GM23338 (cell line): ENCODE results near the gene SLC6A5. TPM values are rescaled to one million over a fixed set of nuclear protein-coding genes. Genes with fewer than 3 reads are reported as not detected.

Experiments
- ATAC-seq: fragments of 200-7000 bp; cut with Tn5 transposase; 3 replicates; pipeline ENCODE4 v1.9.1; 2020
- DNase-seq: peaks from one replicate; pipeline ENCODE4 v3.0.0-alpha.2; 2015; ENCODE audit warnings: low spot score
- H2AFZ ChIP-seq: fragments of 200-600 bp; sonication (generic); 2 replicates; pipeline ENCODE4 v1.8.0; 2016; ENCODE audit warnings: antibody characterized with exemption, mild to moderate bottlenecking, moderate library complexity
- H3F3A ChIP-seq: fragments of 200-600 bp; sonication (generic); replicated peaks from 2 replicates; pipeline ENCODE4 v1.8.0; 2017; ENCODE audit warnings: antibody characterized with exemption, mixed run types, low read depth
- H3K27ac ChIP-seq: fragments of 200-600 bp; sonication (generic); 2 replicates; pipeline ENCODE4 v1.6.1; 2016; ENCODE audit warnings: low read depth
- H3K27me3 ChIP-seq: fragments of 200-600 bp; sonication (generic); 2 replicates; pipeline ENCODE4 v1.8.0; 2016; ENCODE audit warnings: mild to moderate bottlenecking, mixed run types, moderate library complexity; ENCODE audit not compliant: insufficient read depth
- H3K36me3 ChIP-seq: fragments of 200-600 bp; sonication (generic); 2 replicates; pipeline ENCODE4 v1.8.0; 2016; ENCODE audit warnings: mild to moderate bottlenecking; ENCODE audit not compliant: insufficient read depth
- H3K4me1 ChIP-seq: fragments of 200-600 bp; sonication (generic); 2 replicates; pipeline ENCODE4 v1.8.0; 2016; ENCODE audit warnings: mild to moderate bottlenecking, moderate library complexity; ENCODE audit not compliant: insufficient read depth
- H3K4me2 ChIP-seq: fragments of 200-600 bp; sonication (generic); 2 replicates; pipeline ENCODE4 v1.7.1; 2017; ENCODE audit warnings: mixed run types
- H3K4me3 ChIP-seq: fragments of 200-600 bp; sonication (generic); 2 replicates; pipeline ENCODE4 v1.6.1; 2016; ENCODE audit warnings: mixed run types
- H3K79me2 ChIP-seq: fragments of 200-600 bp; sonication (generic); replicated peaks from 2 replicates; pipeline ENCODE4 v1.8.0; 2017; ENCODE audit warnings: mild to moderate bottlenecking; ENCODE audit not compliant: insufficient read depth
- H3K9me2 ChIP-seq: fragments of 200-600 bp; sonication (generic); 2 replicates; pipeline ENCODE4 v1.8.0; 2017; ENCODE audit not compliant: insufficient read depth
- H4K20me1 ChIP-seq: fragments of 200-600 bp; sonication (generic); replicated peaks from 2 replicates; pipeline ENCODE4 v1.8.0; 2017; ENCODE audit warnings: mild to moderate bottlenecking; ENCODE audit not compliant: insufficient read depth
- H3K27ac Mint-ChIP-seq: 2 replicates; pipeline ENCODE4 v1.8.0; 2020; ENCODE audit warnings: inconsistent platforms, mild to moderate bottlenecking, moderate library complexity, mixed read lengths
- H3K27me3 Mint-ChIP-seq: 3 replicates; pipeline ENCODE4 v1.8.0; 2022; ENCODE audit warnings: low read depth, mild to moderate bottlenecking, moderate library complexity, mixed read lengths, inconsistent platforms; ENCODE audit not compliant: insufficient read depth, poor library complexity
- H3K36me3 Mint-ChIP-seq: 3 replicates; pipeline ENCODE4 v1.8.0; 2021; ENCODE audit warnings: low read depth, mild to moderate bottlenecking, inconsistent platforms, moderate library complexity, mixed read lengths
- H3K4me1 Mint-ChIP-seq: 3 replicates; pipeline ENCODE4 v1.8.0; 2020; ENCODE audit warnings: mild to moderate bottlenecking, inconsistent platforms, mixed read lengths
- H3K4me3 Mint-ChIP-seq: 3 replicates; pipeline ENCODE4 v1.8.0; 2021; ENCODE audit warnings: moderate library complexity, mild to moderate bottlenecking, inconsistent platforms, mixed read lengths
- H3K9me3 Mint-ChIP-seq: 3 replicates; pipeline ENCODE4 v1.8.0; 2020; ENCODE audit warnings: moderate library complexity, mild to moderate bottlenecking, inconsistent platforms, mixed read lengths
- CREB1 ChIP-seq: fragments of 250-450 bp; sonication (Bioruptor Pico); IDR thresholded peaks from 2 replicates; pipeline ENCODE4 v1.5.0; 2020; ENCODE audit warnings: low read depth, mild to moderate bottlenecking, moderate library complexity
- NANOG ChIP-seq: IDR thresholded peaks from 2 replicates; pipeline ENCODE4 v1.6.1; 2016; ENCODE audit warnings: antibody characterized with exemption, borderline replicate concordance
- POLR2AphosphoS5 ChIP-seq: IDR thresholded peaks from 2 replicates; pipeline ENCODE4 v1.6.1; 2016; ENCODE audit warnings: antibody characterized with exemption, low read depth
- polyA plus RNA-seq: library from polyadenylated mRNA; unstranded; fragments of >200 nt; fragmentation: Nextera tagmentation; extraction: Ambion mirVana; gene quantifications from 2 replicates; pipeline ENCODE4 v1.2.1, GENCODE V29; 2016
- total RNA-seq: library from RNA; depleted of rRNA; stranded (reverse); fragments of >200 nt; shearing (Covaris generic); gene quantifications from 2 replicates; pipeline ENCODE4 v1.2.3, GENCODE V29; 2014; rRNA removed
- TF ChIP-seq, protein P1 (sequence below), 2 experiments: fragments of 200-600 bp in 1 of 2; sonication (generic) in 1 of 2; conservative IDR thresholded peaks; 2 replicates each; pipeline versions ENCODE4 v1.5.1 to v1.6.1; 2016 to 2017; ENCODE audit warnings: antibody characterized with exemption in 2 of 2, low read depth in 2 of 2, mild to moderate bottlenecking in 2 of 2, moderate library complexity in 1 of 2
- TF ChIP-seq, protein P2 (sequence below): IDR thresholded peaks from one replicate; pipeline ENCODE4 v1.6.1; 2018; ENCODE audit warnings: antibody characterized with exemption; ENCODE audit not compliant: unreplicated experiment

Gene SLC6A5
- total and polyA plus RNA-seq, 2 experiments from 2014 or later, result not detected

- TF ChIP-seq, protein P1, sequence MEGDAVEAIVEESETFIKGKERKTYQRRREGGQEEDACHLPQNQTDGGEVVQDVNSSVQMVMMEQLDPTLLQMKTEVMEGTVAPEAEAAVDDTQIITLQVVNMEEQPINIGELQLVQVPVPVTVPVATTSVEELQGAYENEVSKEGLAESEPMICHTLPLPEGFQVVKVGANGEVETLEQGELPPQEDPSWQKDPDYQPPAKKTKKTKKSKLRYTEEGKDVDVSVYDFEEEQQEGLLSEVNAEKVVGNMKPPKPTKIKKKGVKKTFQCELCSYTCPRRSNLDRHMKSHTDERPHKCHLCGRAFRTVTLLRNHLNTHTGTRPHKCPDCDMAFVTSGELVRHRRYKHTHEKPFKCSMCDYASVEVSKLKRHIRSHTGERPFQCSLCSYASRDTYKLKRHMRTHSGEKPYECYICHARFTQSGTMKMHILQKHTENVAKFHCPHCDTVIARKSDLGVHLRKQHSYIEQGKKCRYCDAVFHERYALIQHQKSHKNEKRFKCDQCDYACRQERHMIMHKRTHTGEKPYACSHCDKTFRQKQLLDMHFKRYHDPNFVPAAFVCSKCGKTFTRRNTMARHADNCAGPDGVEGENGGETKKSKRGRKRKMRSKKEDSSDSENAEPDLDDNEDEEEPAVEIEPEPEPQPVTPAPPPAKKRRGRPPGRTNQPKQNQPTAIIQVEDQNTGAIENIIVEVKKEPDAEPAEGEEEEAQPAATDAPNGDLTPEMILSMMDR (conservative IDR thresholded peaks at IDR 0.05; ENCODE audit: low read depth in 2 of 2), result no peak
- TF ChIP-seq, protein P2, sequence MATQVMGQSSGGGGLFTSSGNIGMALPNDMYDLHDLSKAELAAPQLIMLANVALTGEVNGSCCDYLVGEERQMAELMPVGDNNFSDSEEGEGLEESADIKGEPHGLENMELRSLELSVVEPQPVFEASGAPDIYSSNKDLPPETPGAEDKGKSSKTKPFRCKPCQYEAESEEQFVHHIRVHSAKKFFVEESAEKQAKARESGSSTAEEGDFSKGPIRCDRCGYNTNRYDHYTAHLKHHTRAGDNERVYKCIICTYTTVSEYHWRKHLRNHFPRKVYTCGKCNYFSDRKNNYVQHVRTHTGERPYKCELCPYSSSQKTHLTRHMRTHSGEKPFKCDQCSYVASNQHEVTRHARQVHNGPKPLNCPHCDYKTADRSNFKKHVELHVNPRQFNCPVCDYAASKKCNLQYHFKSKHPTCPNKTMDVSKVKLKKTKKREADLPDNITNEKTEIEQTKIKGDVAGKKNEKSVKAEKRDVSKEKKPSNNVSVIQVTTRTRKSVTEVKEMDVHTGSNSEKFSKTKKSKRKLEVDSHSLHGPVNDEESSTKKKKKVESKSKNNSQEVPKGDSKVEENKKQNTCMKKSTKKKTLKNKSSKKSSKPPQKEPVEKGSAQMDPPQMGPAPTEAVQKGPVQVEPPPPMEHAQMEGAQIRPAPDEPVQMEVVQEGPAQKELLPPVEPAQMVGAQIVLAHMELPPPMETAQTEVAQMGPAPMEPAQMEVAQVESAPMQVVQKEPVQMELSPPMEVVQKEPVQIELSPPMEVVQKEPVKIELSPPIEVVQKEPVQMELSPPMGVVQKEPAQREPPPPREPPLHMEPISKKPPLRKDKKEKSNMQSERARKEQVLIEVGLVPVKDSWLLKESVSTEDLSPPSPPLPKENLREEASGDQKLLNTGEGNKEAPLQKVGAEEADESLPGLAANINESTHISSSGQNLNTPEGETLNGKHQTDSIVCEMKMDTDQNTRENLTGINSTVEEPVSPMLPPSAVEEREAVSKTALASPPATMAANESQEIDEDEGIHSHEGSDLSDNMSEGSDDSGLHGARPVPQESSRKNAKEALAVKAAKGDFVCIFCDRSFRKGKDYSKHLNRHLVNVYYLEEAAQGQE, result no peak
Observed at GRCh38 chr11:20688761-20689160, 89.4 kb downstream of the SLC6A5 start (continued).

DNA sequence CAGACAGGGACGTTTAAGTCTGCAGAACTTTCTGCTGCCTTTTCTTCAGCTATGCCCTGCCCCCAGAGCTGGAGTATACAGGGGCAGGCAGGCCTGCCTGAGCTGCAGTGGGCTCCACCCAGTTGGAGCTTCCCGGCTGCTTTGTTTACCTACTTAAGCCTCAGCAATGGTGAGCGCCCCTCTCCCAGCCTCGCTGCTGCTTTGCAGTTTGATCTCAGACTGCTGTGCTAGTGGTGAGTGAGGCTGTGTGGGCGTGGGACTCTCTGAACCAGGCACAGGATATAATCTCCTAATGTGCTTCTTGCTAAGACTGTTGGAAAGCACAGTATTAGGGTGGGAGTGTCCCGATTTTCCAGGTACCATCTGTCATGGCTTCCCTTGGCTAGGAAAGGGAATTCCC lies 108.5 kb downstream of the SLC6A5 start:
- peaks cover 2% of the 10 kb centered on the region for H3K27me3 Mint-ChIP-seq
- H3K9me2 ChIP-seq, result no peaks in the 10 kb centered on the region
- H3K27ac ChIP-seq, result no peak overlapping the region
- peaks cover 18% of the 10 kb centered on the region for H3K9me3 Mint-ChIP-seq
- no peaks in the 10 kb centered on the region for H3F3A ChIP-seq
- no peaks in the 10 kb centered on the region for H3K27me3 ChIP-seq
- no peak overlapping the region for H3K27ac Mint-ChIP-seq
- H3K36me3 Mint-ChIP-seq, result peaks cover 14% of the 10 kb centered on the region; the same call in 2 of the 3 replicates
- H3K79me2 ChIP-seq, result no peaks in the 10 kb centered on the region
- ATAC-seq (no peak), DNase-seq (no peak)
- H3K4me1 ChIP-seq, result no peaks in the 10 kb centered on the region
- H3K4me3 Mint-ChIP-seq, result no peak overlapping the region
- H4K20me1 ChIP-seq, result no peaks in the 10 kb centered on the region
- H3K36me3 ChIP-seq, result no peaks in the 10 kb centered on the region
- no peak overlapping the region for H3K4me2 ChIP-seq
- no peak for TF ChIP-seq POLR2AphosphoS5
- no peak for TF ChIP-seq CREB1 (CRISPR knock-in tag)
- no peak for TF ChIP-seq NANOG
- no peaks in the 10 kb centered on the region for H3K4me1 Mint-ChIP-seq
- no peak overlapping the region for H2AFZ ChIP-seq
- H3K4me3 ChIP-seq, result no peak overlapping the region

Other genes starting within 250 kb of the SLC6A5 start
- 45.0 and 45.2 TPM in 2 replicates for gene HTATIP2, start 235.9 kb upstream of the SLC6A5 start, total RNA-seq
- 50.0 and 57.5 TPM in 2 replicates for gene HTATIP2, start 235.9 kb upstream of the SLC6A5 start, polyA plus RNA-seq
- gene PRMT3, start 211.9 kb upstream of the SLC6A5 start, total RNA-seq, result 31.8 and 35.0 TPM in 2 replicates
- 19.0 and 19.1 TPM in 2 replicates for gene PRMT3, start 211.9 kb upstream of the SLC6A5 start, polyA plus RNA-seq
- gene NELL1, start 70.0 kb downstream of the SLC6A5 start, total RNA-seq, result 0.39 and 1.6 TPM in 2 replicates
- not detected in 2 replicates for gene NELL1, start 70.0 kb downstream of the SLC6A5 start, polyA plus RNA-seq